Measurements from ENCODE around the gene GRM3.

GRM3 gene

DNA sequence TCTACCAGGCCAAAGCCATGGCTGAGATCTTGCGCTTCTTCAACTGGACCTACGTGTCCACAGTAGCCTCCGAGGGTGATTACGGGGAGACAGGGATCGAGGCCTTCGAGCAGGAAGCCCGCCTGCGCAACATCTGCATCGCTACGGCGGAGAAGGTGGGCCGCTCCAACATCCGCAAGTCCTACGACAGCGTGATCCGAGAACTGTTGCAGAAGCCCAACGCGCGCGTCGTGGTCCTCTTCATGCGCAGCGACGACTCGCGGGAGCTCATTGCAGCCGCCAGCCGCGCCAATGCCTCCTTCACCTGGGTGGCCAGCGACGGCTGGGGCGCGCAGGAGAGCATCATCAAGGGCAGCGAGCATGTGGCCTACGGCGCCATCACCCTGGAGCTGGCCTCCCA is 142.7 kb downstream of the GRM3 start:
- Histone ChIP-seq H3K79me2 (ENCODE audit: control insufficient read depth, insufficient read depth, low read length, unreplicated experiment) (no peaks in the 10 kb centered on the region), H3K4me3 (ENCODE audit: low read depth, low read length) (no peak overlapping the region), H3K27ac (ENCODE audit: low read depth, low read length) (no peak overlapping the region), H3K36me3 (ENCODE audit: insufficient read depth, low read length) (no peaks in the 10 kb centered on the region), H3K4me1 (ENCODE audit: control insufficient read depth, insufficient read depth, low read length, unreplicated experiment) (no peaks in the 10 kb centered on the region), H3K27me3 (ENCODE audit: insufficient read depth, low read length) (no peaks in the 10 kb centered on the region), H2AFZ (ENCODE audit: low read length, unreplicated experiment) (no peak overlapping the region)

DNA sequence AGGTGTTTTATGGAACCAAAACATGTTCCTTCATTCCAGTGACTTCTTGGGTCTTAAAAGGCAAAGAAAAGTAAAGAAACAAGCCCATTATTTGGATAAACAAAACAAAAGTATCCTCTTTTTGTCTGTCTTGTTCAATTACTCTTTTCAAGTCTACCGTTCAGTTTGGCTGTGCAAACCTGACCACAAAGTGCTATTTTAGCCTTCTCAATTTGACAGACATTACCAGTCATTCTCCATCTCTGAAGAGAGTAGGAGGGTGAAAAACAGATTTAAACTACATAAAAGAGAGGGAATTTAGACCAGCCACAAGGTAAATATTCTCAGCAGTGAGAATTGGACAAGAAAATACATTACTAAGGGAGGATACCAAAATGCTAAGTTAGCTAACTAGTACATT is 145.2 kb downstream of the GRM3 start:
- Histone ChIP-seq H3K36me3 (ENCODE audit: insufficient read depth, low read length) (no peaks in the 10 kb centered on the region), H3K79me2 (ENCODE audit: control insufficient read depth, insufficient read depth, low read length, unreplicated experiment) (no peaks in the 10 kb centered on the region), H3K27ac (ENCODE audit: low read depth, low read length) (no peak overlapping the region), H2AFZ (ENCODE audit: low read length, unreplicated experiment) (no peak overlapping the region), H3K4me1 (ENCODE audit: control insufficient read depth, insufficient read depth, low read length, unreplicated experiment) (no peaks in the 10 kb centered on the region), H3K4me3 (ENCODE audit: low read depth, low read length) (no peak overlapping the region), H3K27me3 (ENCODE audit: insufficient read depth, low read length) (no peaks in the 10 kb centered on the region)

DNA sequence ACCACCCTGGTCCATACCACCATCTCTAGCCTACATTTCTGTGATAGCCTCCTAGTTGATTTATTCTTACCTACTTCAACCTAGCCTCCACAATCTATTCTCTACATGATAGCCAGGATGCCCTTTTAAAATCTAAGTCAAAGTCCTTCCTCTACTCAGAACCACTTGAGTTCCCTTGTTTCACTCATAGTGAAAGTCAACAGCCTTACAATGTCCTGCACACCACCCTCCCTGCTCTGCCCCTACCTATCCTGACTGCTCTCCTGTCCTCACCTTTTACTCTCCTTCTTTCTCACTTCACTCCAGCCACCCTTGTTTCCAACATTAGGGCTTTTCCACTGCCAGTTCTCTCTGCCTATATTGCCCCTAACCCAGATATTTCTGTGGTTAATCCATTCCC is 146.7 kb downstream of the GRM3 start:
- Histone ChIP-seq H3K27ac (ENCODE audit: low read depth, low read length) (no peak overlapping the region), H3K36me3 (ENCODE audit: insufficient read depth, low read length) (no peaks in the 10 kb centered on the region), H3K4me3 (ENCODE audit: low read depth, low read length) (no peak overlapping the region), H2AFZ (ENCODE audit: low read length, unreplicated experiment) (no peak overlapping the region), H3K79me2 (ENCODE audit: control insufficient read depth, insufficient read depth, low read length, unreplicated experiment) (no peaks in the 10 kb centered on the region), H3K27me3 (ENCODE audit: insufficient read depth, low read length) (no peaks in the 10 kb centered on the region), H3K4me1 (ENCODE audit: control insufficient read depth, insufficient read depth, low read length, unreplicated experiment) (no peaks in the 10 kb centered on the region)

DNA sequence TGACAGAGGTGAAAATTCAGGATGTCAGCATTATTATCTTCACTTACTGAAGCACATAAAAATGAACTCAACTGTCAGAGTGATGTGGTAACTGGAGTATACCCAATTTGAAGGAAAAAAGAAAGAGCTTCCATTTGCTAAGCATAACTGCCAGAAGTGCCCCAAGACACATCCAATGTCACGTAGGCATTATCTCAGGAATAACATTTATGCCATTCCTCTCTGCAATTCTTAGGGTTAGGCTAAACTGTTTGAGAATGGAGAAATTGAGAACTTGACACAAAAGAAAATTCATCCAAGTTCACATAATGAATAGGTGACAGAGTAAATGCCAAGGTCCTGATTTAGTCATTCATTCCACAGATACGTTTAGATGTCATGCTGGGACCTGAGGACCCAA is 148.6 kb downstream of the GRM3 start:
- Histone ChIP-seq H3K4me3 (ENCODE audit: low read depth, low read length) (no peak overlapping the region), H2AFZ (ENCODE audit: low read length, unreplicated experiment) (no peak overlapping the region), H3K36me3 (ENCODE audit: insufficient read depth, low read length) (no peaks in the 10 kb centered on the region), H3K27me3 (ENCODE audit: insufficient read depth, low read length) (no peaks in the 10 kb centered on the region), H3K4me1 (ENCODE audit: control insufficient read depth, insufficient read depth, low read length, unreplicated experiment) (no peaks in the 10 kb centered on the region), H3K79me2 (ENCODE audit: control insufficient read depth, insufficient read depth, low read length, unreplicated experiment) (no peaks in the 10 kb centered on the region), H3K27ac (ENCODE audit: low read depth, low read length) (no peak overlapping the region)

DNA sequence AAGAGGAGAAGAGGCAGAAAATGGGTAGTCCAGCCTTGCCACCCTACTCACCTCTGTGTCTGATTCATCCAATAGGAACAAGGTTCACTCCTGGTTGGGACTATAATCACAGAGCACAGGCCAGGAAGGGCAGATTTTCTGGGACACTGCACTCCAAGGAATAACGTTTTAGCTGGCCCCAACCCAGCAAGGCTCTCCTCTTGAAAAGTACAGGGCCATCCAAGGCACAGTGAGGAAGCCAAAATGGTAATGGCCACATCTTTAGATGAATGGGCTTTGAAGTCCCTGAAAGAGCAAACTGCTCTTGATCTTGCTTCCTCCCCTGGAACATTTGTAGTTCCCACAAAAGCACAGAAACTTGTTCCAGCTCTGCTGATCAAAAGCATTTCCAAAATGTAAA is 149.4 kb downstream of the GRM3 start:
- Histone ChIP-seq H3K4me3 (ENCODE audit: low read depth, low read length) (no peak overlapping the region), H3K27me3 (ENCODE audit: insufficient read depth, low read length) (no peaks in the 10 kb centered on the region), H2AFZ (ENCODE audit: low read length, unreplicated experiment) (no peak overlapping the region), H3K36me3 (ENCODE audit: insufficient read depth, low read length) (no peaks in the 10 kb centered on the region), H3K79me2 (ENCODE audit: control insufficient read depth, insufficient read depth, low read length, unreplicated experiment) (no peaks in the 10 kb centered on the region), H3K27ac (ENCODE audit: low read depth, low read length) (no peak overlapping the region), H3K4me1 (ENCODE audit: control insufficient read depth, insufficient read depth, low read length, unreplicated experiment) (no peaks in the 10 kb centered on the region)

DNA sequence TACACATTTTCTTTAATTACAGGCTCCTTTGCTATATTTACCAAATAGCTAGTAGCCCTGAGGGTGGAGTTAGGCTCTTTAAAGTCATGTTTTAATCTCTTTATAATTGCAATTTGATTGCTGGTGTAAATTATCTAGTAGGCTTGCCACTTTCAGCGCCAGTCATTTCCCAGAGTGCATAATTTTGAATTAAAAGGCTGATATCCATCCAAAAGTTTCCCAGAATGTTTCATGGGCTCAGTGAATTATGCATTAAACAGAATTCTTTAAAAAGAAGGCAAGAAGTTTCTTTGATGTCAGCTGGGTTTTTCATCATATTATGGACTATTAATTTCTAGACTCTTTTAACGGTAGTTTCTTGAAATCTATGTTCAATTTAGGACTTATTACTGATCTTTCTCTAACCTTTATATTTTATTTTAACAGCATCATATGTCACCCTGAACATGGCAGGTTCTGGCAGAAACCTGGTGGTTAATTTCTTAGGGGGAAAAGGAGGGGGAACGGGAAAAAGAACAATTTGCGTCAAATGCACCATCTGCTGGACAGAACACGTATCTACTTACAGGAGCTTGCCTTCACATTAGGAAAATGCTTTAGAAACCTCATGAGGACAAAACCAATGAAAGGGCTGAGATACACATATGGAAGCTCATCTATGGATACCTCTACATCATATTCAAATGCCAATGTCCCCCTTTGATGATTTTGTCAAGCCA is 171.1 kb downstream of the GRM3 start:
- H3K27ac ChIP-seq (ENCODE audit: low read depth, low read length) = no peak overlapping the region
- no peaks in the 10 kb centered on the region for H3K4me1 ChIP-seq (ENCODE audit: control insufficient read depth, insufficient read depth, low read length, unreplicated experiment)
- H3K36me3 ChIP-seq (ENCODE audit: insufficient read depth, low read length) = no peaks in the 10 kb centered on the region
- no peaks in the 10 kb centered on the region for H3K79me2 ChIP-seq (ENCODE audit: control insufficient read depth, insufficient read depth, low read length, unreplicated experiment)
- no peak overlapping the region for H3K4me3 ChIP-seq (ENCODE audit: low read depth, low read length)
- no peaks in the 10 kb centered on the region for H3K27me3 ChIP-seq (ENCODE audit: insufficient read depth, low read length)
- H2AFZ ChIP-seq (ENCODE audit: low read length, unreplicated experiment) = no peak overlapping the region

DNA sequence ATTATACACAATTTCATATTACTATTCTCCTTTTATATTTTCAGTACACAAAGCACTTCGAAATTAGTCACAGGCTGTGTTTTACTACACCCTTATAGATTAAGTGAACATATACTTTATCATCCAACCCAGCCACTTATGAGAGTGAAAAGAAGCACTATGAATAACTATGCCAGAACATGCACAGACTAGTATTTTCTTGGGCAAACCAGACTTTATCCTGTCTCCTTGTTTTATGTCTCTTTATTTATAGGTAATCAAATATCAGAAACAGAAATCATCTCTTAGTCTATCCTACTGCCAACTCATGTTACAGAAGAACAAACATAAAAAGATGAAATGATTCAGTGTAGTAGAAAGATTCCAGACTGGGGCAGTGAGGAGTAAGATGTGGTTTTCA is 171.8 kb downstream of the GRM3 start:
- H3K79me2 ChIP-seq (ENCODE audit: control insufficient read depth, insufficient read depth, low read length, unreplicated experiment) = no peaks in the 10 kb centered on the region
- no peak overlapping the region for H3K4me3 ChIP-seq (ENCODE audit: low read depth, low read length)
- H3K27me3 ChIP-seq (ENCODE audit: insufficient read depth, low read length) = no peaks in the 10 kb centered on the region
- no peak overlapping the region for H3K27ac ChIP-seq (ENCODE audit: low read depth, low read length)
- no peaks in the 10 kb centered on the region for H3K4me1 ChIP-seq (ENCODE audit: control insufficient read depth, insufficient read depth, low read length, unreplicated experiment)
- no peaks in the 10 kb centered on the region for H3K36me3 ChIP-seq (ENCODE audit: insufficient read depth, low read length)
- no peak overlapping the region for H2AFZ ChIP-seq (ENCODE audit: low read length, unreplicated experiment)

DNA sequence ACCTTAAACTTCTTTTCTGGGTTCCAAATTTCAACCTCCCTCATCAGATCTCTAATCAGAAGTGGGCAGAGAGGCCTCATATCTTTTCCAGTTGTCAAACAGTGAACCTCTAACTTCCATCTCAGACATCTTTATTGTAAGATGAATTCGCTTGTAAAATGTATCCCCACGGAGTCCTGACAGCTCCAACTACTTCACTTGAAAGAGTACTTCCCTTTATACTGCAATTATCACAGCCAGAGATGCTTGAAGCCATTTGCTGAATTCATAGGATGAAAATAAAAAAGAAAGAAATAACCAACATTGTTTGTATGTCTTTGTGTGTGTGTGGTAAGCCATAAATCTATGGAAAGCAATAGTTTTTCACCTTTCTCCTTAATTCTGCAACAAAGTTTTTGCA is 175.2 kb downstream of the GRM3 start:
- no peak overlapping the region for H3K27ac ChIP-seq (ENCODE audit: low read depth, low read length)
- H2AFZ ChIP-seq (ENCODE audit: low read length, unreplicated experiment) = no peak overlapping the region
- no peaks in the 10 kb centered on the region for H3K27me3 ChIP-seq (ENCODE audit: insufficient read depth, low read length)
- H3K4me1 ChIP-seq (ENCODE audit: control insufficient read depth, insufficient read depth, low read length, unreplicated experiment) = no peaks in the 10 kb centered on the region
- H3K4me3 ChIP-seq (ENCODE audit: low read depth, low read length) = no peak overlapping the region
- H3K36me3 ChIP-seq (ENCODE audit: insufficient read depth, low read length) = no peaks in the 10 kb centered on the region
- H3K79me2 ChIP-seq (ENCODE audit: control insufficient read depth, insufficient read depth, low read length, unreplicated experiment) = no peaks in the 10 kb centered on the region

DNA sequence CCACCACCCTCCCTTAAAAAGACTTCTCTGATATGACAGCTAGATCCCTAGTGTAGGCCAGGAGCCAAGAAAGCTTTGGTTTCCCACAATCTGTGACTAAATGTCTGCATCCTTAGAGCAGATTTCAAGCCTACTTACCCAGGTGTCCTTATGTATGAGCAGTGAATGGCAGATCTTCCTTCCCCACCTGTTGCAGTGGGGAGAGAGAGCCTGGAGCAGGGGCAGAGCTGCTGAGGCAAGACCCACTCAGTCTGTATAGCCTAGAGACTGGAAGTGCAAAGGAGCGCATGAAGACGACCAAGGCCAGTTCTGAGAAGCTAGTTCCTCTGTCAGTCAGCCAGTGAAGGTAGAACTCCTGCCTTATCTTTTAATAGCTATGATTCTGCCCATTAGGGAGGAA is 180.1 kb downstream of the GRM3 start:
- H3K4me1 ChIP-seq (ENCODE audit: control insufficient read depth, insufficient read depth, low read length, unreplicated experiment) = no peaks in the 10 kb centered on the region
- H3K27ac ChIP-seq (ENCODE audit: low read depth, low read length) = no peak overlapping the region
- no peak overlapping the region for H2AFZ ChIP-seq (ENCODE audit: low read length, unreplicated experiment)

DNA sequence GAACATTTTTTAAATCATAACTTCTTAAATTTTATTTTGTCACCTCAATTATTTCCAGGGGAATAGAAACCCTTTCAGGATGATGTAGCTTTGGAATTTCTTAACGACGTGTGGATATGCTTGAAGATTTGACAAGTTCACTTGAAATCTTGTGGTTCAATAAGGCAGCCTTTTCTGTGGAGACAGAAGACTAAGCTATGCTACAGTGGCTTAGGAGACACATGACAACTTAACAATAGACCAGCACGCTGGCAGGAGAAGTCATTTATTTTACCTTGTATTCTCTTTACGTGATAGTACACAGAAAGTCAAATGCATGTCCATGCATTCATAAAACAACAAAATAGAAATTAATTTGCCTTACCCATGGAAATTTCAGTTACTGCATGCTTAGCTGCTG is 181.6 kb downstream of the GRM3 start:
- Histone ChIP-seq H2AFZ (ENCODE audit: low read length, unreplicated experiment) (no peak overlapping the region), H3K27ac (ENCODE audit: low read depth, low read length) (no peak overlapping the region), H3K79me2 (ENCODE audit: control insufficient read depth, insufficient read depth, low read length, unreplicated experiment) (no peaks in the 10 kb centered on the region), H3K4me1 (ENCODE audit: control insufficient read depth, insufficient read depth, low read length, unreplicated experiment) (no peaks in the 10 kb centered on the region), H3K36me3 (ENCODE audit: insufficient read depth, low read length) (no peaks in the 10 kb centered on the region), H3K27me3 (ENCODE audit: insufficient read depth, low read length) (0 out of 2 replicates have a peak, but pooled peaks cover 5% of the 10 kb centered on the region), H3K4me3 (ENCODE audit: low read depth, low read length) (no peak overlapping the region)

More for the DNA sequence above, 180.1 kb downstream of the GRM3 start:
- no peaks in the 10 kb centered on the region for H3K36me3 ChIP-seq (ENCODE audit: insufficient read depth, low read length)
- H3K27me3 ChIP-seq (ENCODE audit: insufficient read depth, low read length) = 0 out of 2 replicates have a peak, but pooled peaks cover 5% of the 10 kb centered on the region
- no peak overlapping the region for H3K4me3 ChIP-seq (ENCODE audit: low read depth, low read length)
- no peaks in the 10 kb centered on the region for H3K79me2 ChIP-seq (ENCODE audit: control insufficient read depth, insufficient read depth, low read length, unreplicated experiment)

DNA sequence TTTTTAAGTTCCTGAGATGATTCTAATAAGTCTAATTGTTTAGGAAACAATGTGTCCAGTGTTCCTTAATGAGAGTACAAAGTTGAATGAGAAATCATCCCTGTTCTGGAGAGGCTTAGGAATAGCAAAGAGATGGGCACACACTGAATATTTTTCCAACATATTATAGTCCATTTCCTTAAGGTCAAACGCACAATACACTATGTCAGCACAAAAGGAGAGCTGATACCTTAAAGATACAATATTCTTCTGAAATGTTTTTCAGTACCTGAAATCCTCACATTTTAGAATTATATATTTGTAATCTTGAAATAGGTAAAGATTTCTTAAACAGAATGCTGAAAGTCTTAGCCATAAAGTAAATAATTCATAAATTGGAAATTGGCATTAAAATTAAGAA is 183.2 kb downstream of the GRM3 start:
- Histone ChIP-seq H3K79me2 (ENCODE audit: control insufficient read depth, insufficient read depth, low read length, unreplicated experiment) (no peaks in the 10 kb centered on the region), H3K27me3 (ENCODE audit: insufficient read depth, low read length) (0 out of 2 replicates have a peak, but pooled peaks cover 5% of the 10 kb centered on the region)

More for the DNA sequence above, 183.2 kb downstream of the GRM3 start:
- no peaks in the 10 kb centered on the region for H3K4me1 ChIP-seq (ENCODE audit: control insufficient read depth, insufficient read depth, low read length, unreplicated experiment)
- no peaks in the 10 kb centered on the region for H3K36me3 ChIP-seq (ENCODE audit: insufficient read depth, low read length)
- no peak overlapping the region for H3K27ac ChIP-seq (ENCODE audit: low read depth, low read length)
- H3K4me3 ChIP-seq (ENCODE audit: low read depth, low read length) = no peak overlapping the region
- no peak overlapping the region for H2AFZ ChIP-seq (ENCODE audit: low read length, unreplicated experiment)

Data from ACC112 (cell line).